DMS53 (cell line): ENCODE data around the gene TMTC1.
"Not testable (repeated sequence)": the region's sequence is repeated elsewhere in the genome, so short reads cannot be mapped to it uniquely, and the experiment has no call there.

Experiments
- DNase-seq: peaks from one replicate; lab custom pipeline; 2025; lab: John Stamatoyannopoulos, UW

Gene TMTC1

GRCh38 chr12:29569132-29569757 is 214.5 kb downstream of the TMTC1 start:
- DNase-seq: no peak

GRCh38 chr12:29566441-29566840 is 217.3 kb downstream of the TMTC1 start:
- DNase-seq: peak; percentile 38

- DNase-seq: peak; percentile 59
These were observed 218.0 kb downstream of the TMTC1 start for GRCh38 chr12:29565727-29566126.

GRCh38 chr12:29564925-29565324 is 218.8 kb downstream of the TMTC1 start:
- no peak for DNase-seq

- no peak for DNase-seq
These were observed 220.1 kb downstream of the TMTC1 start for GRCh38 chr12:29563636-29564035.

GRCh38 chr12:29563071-29563470 is 220.7 kb downstream of the TMTC1 start:
- DNase-seq: no peak

- DNase-seq: no peak
These were observed 221.5 kb downstream of the TMTC1 start for GRCh38 chr12:29562110-29562804.

GRCh38 chr12:29561664-29562071 is 222.1 kb downstream of the TMTC1 start:
- no peak for DNase-seq

- no peak for DNase-seq
These were observed 224.5 kb downstream of the TMTC1 start for GRCh38 chr12:29559198-29559597.

GRCh38 chr12:29556363-29556762 is 227.4 kb downstream of the TMTC1 start:
- no peak for DNase-seq

- not testable (repeated sequence) for DNase-seq
These were observed 228.3 kb downstream of the TMTC1 start for GRCh38 chr12:29555451-29555850.

- no peak for DNase-seq
These were observed 230.6 kb downstream of the TMTC1 start for GRCh38 chr12:29552994-29553748.

- DNase-seq: peak; percentile 84
These were observed 231.3 kb downstream of the TMTC1 start for GRCh38 chr12:29552324-29552927.

GRCh38 chr12:29551812-29552211 is 231.9 kb downstream of the TMTC1 start:
- no peak for DNase-seq

GRCh38 chr12:29547864-29548263 is 235.9 kb downstream of the TMTC1 start:
- no peak for DNase-seq

- DNase-seq: no peak
These were observed 236.6 kb downstream of the TMTC1 start for GRCh38 chr12:29547151-29547632.

GRCh38 chr12:29546000-29546399 is 237.7 kb downstream of the TMTC1 start:
- no peak for DNase-seq

- no peak for DNase-seq
These were observed 238.7 kb downstream of the TMTC1 start for GRCh38 chr12:29545102-29545467.

GRCh38 chr12:29544428-29545101 is 239.2 kb downstream of the TMTC1 start:
- peak; percentile 16 for DNase-seq

GRCh38 chr12:29543036-29543435 is 240.7 kb downstream of the TMTC1 start:
- no peak for DNase-seq

GRCh38 chr12:29537298-29537697 is 246.4 kb downstream of the TMTC1 start:
- no peak for DNase-seq

- DNase-seq: no peak
These were observed 248.8 kb downstream of the TMTC1 start for GRCh38 chr12:29534935-29535334.
